DND-41 (cell line): ENCODE data around the gene DDIT4.
A peak's percentile ranks its signal among the peaks of the same experiment; 100 is the strongest.

ENCODE experiments used
- ATAC-seq: fragments of 200-7000 bp; cut with Tn5 transposase; 3 replicates; pipeline ENCODE4 v1.9.1; 2021; ENCODE audit warnings: low read depth; ENCODE audit not compliant: insufficient read depth
- DNase-seq: peaks from one replicate; pipeline ENCODE4 v3.0.0-alpha.2; 2020
- H2AFZ ChIP-seq: 2 replicates; pipeline ENCODE4 v1.6.0; 2012; ENCODE audit warnings: low read depth, low read length
- H3K27ac ChIP-seq: 2 replicates; pipeline ENCODE4 v1.5.1; 2012; ENCODE audit warnings: low read length, inconsistent platforms
- H3K27me3 ChIP-seq: fragments of 200-600 bp; sonication (generic); 2 replicates; pipeline ENCODE4 v1.6.0; 2012; ENCODE audit warnings: low read length, mild to moderate bottlenecking, inconsistent platforms; ENCODE audit not compliant: insufficient read depth, poor library complexity
- H3K36me3 ChIP-seq: 2 replicates; pipeline ENCODE4 v1.5.1; 2012; ENCODE audit warnings: low read length, inconsistent platforms; ENCODE audit not compliant: insufficient read depth
- H3K4me1 ChIP-seq: 2 replicates; pipeline ENCODE4 v1.5.1; 2012; ENCODE audit warnings: mild to moderate bottlenecking, low read length; ENCODE audit not compliant: insufficient read depth
- H3K4me2 ChIP-seq: 2 replicates; pipeline ENCODE4 v1.6.0; 2012; ENCODE audit warnings: mild to moderate bottlenecking, moderate library complexity, low read length, inconsistent platforms; ENCODE audit not compliant: insufficient read depth
- H3K4me3 ChIP-seq, 2 experiments: fragments of 200-600 bp in 1 of 2; shearing (Covaris generic) in 1 of 2; 2 replicates each; pipeline ENCODE4 v1.5.1; 2012 to 2016; ENCODE audit warnings: inconsistent platforms in 2 of 2, low read length in 2 of 2, mild to moderate bottlenecking in 2 of 2, low read depth in 1 of 2, moderate library complexity in 1 of 2
- H3K79me2 ChIP-seq: 2 replicates; pipeline ENCODE4 v1.6.0; 2012; ENCODE audit warnings: low read length, inconsistent platforms; ENCODE audit not compliant: insufficient read depth
- H3K9ac ChIP-seq: 2 replicates; pipeline ENCODE4 v1.6.0; 2012; ENCODE audit warnings: low read depth, mild to moderate bottlenecking, inconsistent platforms, low read length, moderate library complexity
- H3K9me3 ChIP-seq: 2 replicates; pipeline ENCODE4 v1.5.1; 2012; ENCODE audit warnings: low read length, moderate library complexity, mild to moderate bottlenecking, inconsistent platforms; ENCODE audit not compliant: insufficient read depth, severe bottlenecking
- H4K20me1 ChIP-seq: 2 replicates; pipeline ENCODE4 v1.6.0; 2012; ENCODE audit warnings: low read length; ENCODE audit not compliant: insufficient read depth
- CTCF ChIP-seq: IDR thresholded peaks from 2 replicates; pipeline ENCODE4 v1.5.1; 2012; ENCODE audit warnings: borderline replicate concordance, low read length, moderate library complexity, mild to moderate bottlenecking; ENCODE audit not compliant: poor library complexity, severe bottlenecking; ENCODE audit errors: extremely low read depth
- EZH2 ChIP-seq: IDR thresholded peaks from 3 replicates; pipeline ENCODE4 v1.6.1; 2012; ENCODE audit warnings: borderline replicate concordance, low read depth, mild to moderate bottlenecking, moderate library complexity, low read length, inconsistent platforms; ENCODE audit not compliant: severe bottlenecking

The DDIT4 gene

GRCh38 chr10:72315054-72315453 lies 41.3 kb downstream of the DDIT4 start:
- peaks cover 55% of the 10 kb centered on the region for H3K4me1 ChIP-seq

GRCh38 chr10:72315611-72316385 lies 42.1 kb downstream of the DDIT4 start:
- peak overlapping the region; percentile 95 for H3K27ac ChIP-seq
- ATAC-seq (no peak), DNase-seq (no peak)
- H3K36me3 ChIP-seq, result no peaks in the 10 kb centered on the region
- no peaks in the 10 kb centered on the region for H3K9me3 ChIP-seq
- TF ChIP-seq CTCF (no peak), EZH2 (no peak)
- no peaks in the 10 kb centered on the region for H4K20me1 ChIP-seq
- no peak overlapping the region for H3K4me2 ChIP-seq
- peaks cover 55% of the 10 kb centered on the region for H3K4me1 ChIP-seq
- H2AFZ ChIP-seq, result no peak overlapping the region
- no peaks in the 10 kb centered on the region for H3K27me3 ChIP-seq
- H3K4me3 ChIP-seq, result no peak overlapping the region
- H3K9ac ChIP-seq, result peak overlapping the region; percentile 29; the same call in 1 of the 2 replicates
- peaks cover 9% of the 10 kb centered on the region for H3K79me2 ChIP-seq

More at GRCh38 chr10:72315054-72315453, 41.3 kb downstream of the DDIT4 start:
- Histone ChIP-seq H3K4me2 (no peak overlapping the region), H3K36me3 (no peaks in the 10 kb centered on the region), H3K9ac (no peak overlapping the region), H3K4me3 (no peak overlapping the region), H3K27ac (peak overlapping the region; percentile 95), H3K9me3 (no peaks in the 10 kb centered on the region), H3K79me2 (peaks cover 9% of the 10 kb centered on the region), H2AFZ (no peak overlapping the region), H3K27me3 (no peaks in the 10 kb centered on the region), H4K20me1 (no peaks in the 10 kb centered on the region)
- ATAC-seq (no peak), DNase-seq (no peak)
- no peak for TF ChIP-seq EZH2
- no peak for TF ChIP-seq CTCF

- H3K27ac ChIP-seq, result peak overlapping the region; percentile 95
- H3K36me3 ChIP-seq, result no peaks in the 10 kb centered on the region
- no peaks in the 10 kb centered on the region for H3K9me3 ChIP-seq
- H3K4me3 ChIP-seq, result no peak overlapping the region
- peak overlapping the region; percentile 29 for H3K9ac ChIP-seq
- no peak overlapping the region for H2AFZ ChIP-seq
- peaks cover 9% of the 10 kb centered on the region for H3K79me2 ChIP-seq
- H3K4me2 ChIP-seq, result no peak overlapping the region
- H4K20me1 ChIP-seq, result no peaks in the 10 kb centered on the region
- H3K4me1 ChIP-seq, result peaks cover 60% of the 10 kb centered on the region
- TF ChIP-seq CTCF (no peak), EZH2 (no peak)
- DNase-seq (no peak), ATAC-seq (no peak)
- no peaks in the 10 kb centered on the region for H3K27me3 ChIP-seq
Observed at GRCh38 chr10:72316386-72316700, 42.6 kb downstream of the DDIT4 start.
